Rectal smooth muscle tissue (tissue), 1 donor: ENCODE data around the gene DPEP2.
"Not testable (repeated sequence)": the region's sequence is repeated elsewhere in the genome, so short reads cannot be mapped to it uniquely, and the experiment has no call there.

Experiments used
- H3K27ac ChIP-seq: one replicate; pipeline ENCODE4 v1.7.0; 2013; ENCODE audit warnings: low read depth, low read length, inconsistent platforms
- H3K27me3 ChIP-seq: one replicate; pipeline ENCODE4 v1.7.0; 2013; ENCODE audit warnings: low read length; ENCODE audit not compliant: control insufficient read depth, insufficient read depth
- H3K36me3 ChIP-seq: one replicate; pipeline ENCODE4 v1.7.0; 2013; ENCODE audit warnings: low read length; ENCODE audit not compliant: control insufficient read depth, insufficient read depth
- H3K4me1 ChIP-seq: one replicate; pipeline ENCODE4 v1.7.0; 2013; ENCODE audit warnings: low read length; ENCODE audit not compliant: control insufficient read depth, insufficient read depth
- H3K4me3 ChIP-seq: one replicate; pipeline ENCODE4 v1.7.0; 2013; ENCODE audit warnings: low read length
- H3K9ac ChIP-seq: one replicate; pipeline ENCODE4 v1.7.0; 2013; ENCODE audit warnings: low read length

Gene DPEP2

DNA sequence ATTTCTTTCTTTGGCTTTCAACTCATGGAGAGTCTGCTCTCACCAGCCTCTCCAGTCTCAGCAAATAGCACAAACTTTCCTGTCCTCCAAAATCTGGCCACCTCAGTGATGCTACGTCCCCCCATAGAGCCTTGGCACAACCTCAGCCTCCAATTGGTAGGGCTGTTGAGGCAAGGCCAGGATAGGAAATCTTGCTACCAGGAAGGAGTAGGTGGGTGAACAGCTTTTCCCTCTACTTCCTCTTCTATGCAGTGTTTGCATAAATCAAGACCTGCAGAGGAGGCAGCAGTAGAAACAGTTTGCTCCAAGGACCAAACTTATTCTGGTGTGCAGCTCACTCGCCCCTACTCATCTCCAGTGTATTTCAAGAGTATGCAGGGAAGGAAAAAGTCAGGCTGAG is 701 bp upstream of the DPEP2 start:
- H3K27me3 ChIP-seq = no peaks in the 10 kb centered on the region
- H3K36me3 ChIP-seq = no peaks in the 10 kb centered on the region
- H3K4me3 ChIP-seq = peak overlapping the region; percentile 13
- no peaks in the 10 kb centered on the region for H3K4me1 ChIP-seq
- H3K27ac ChIP-seq = no peak overlapping the region
- no peak overlapping the region for H3K9ac ChIP-seq

DNA sequence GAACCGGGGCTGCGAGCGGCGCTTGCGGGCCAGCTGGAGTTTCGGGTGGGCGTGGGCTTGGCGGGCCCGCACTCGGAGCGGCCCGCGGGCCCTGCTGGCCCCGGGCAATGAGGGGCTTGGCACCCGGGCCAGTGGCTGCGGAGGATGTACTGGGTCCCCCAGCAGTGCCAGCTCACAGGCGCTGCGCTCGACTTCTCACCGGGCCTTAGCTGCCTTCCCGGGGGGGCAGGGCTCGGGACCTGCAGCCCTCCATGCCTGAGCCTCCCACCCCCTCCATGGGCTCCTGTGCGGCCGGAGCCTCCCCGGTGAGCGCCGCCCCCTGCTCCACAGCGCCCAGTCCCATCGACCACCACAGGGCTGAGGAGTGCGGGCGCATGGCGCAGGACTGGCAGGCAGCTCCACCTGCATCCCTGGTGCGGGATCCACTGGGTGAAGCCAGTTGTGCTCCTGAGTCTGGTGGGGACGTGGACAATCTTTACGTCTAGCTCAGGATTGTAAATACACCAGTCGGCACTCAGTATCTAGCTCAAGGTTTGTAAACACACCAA is 979 bp downstream of the DPEP2 start:
- not testable (repeated sequence) for H3K4me1 ChIP-seq, H3K27me3 ChIP-seq, H3K36me3 ChIP-seq, H3K4me3 ChIP-seq, H3K9ac ChIP-seq, H3K27ac ChIP-seq

- H3K27me3 ChIP-seq = no peaks in the 10 kb centered on the region
- no peak overlapping the region for H3K9ac ChIP-seq
- H3K4me1 ChIP-seq = peaks cover 4% of the 10 kb centered on the region
- no peak overlapping the region for H3K27ac ChIP-seq
- no peaks in the 10 kb centered on the region for H3K36me3 ChIP-seq
- H3K4me3 ChIP-seq = no peak overlapping the region
These were observed 2.6 kb downstream of the DPEP2 start for GRCh38 chr16:67996666-67997065.

- Histone ChIP-seq H3K27me3 (no peaks in the 10 kb centered on the region), H3K4me1 (peaks cover 4% of the 10 kb centered on the region), H3K9ac (no peak overlapping the region), H3K27ac (no peak overlapping the region), H3K4me3 (no peak overlapping the region), H3K36me3 (no peaks in the 10 kb centered on the region)
These were observed 3.9 kb downstream of the DPEP2 start for GRCh38 chr16:67995423-67995822.

- H3K4me3 ChIP-seq, H3K4me1 ChIP-seq, H3K36me3 ChIP-seq, H3K9ac ChIP-seq, H3K27me3 ChIP-seq, H3K27ac ChIP-seq: not testable (repeated sequence)
These were observed 5.3 kb downstream of the DPEP2 start for GRCh38 chr16:67994040-67994408.

DNA sequence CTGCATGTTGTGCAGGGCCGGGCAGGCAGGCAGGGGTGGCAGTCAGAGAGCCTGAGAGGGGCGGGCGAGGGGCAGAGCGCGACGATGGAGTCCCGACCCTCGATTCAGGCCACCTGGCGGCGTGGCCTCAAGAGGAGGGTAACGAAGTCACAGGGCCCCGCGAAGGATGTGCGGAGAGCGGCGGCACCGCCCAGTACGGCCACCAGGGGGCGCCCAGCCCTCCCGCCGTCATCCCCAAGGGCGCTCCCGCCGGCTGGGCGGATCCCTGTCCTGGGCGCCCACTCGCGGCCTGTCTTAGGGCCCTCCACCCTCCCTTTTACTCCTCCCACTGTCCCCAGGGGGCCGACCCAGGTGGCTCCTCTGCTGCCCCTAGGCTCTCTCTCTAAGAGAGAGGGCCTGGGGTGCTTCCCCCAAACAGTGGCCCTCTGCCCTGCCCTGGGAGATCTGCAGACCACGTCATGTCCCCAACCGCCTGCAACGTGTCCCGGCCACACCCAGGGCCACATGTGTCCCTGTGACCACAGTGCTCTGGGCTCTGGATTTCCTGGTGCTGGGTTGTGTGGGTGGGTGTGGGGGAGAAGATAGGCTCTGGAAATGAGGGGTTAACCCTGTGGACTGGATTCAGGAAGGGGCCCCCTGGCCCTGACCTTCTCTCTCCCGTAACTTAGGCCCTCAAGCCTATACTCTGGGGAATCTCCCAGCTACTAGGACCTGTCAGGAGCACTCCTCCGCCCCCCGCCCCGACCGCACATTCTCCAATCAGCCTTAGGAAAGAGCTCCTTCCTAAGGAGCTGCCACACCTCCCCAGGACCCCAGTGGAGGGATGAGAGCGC is 5.9 kb downstream of the DPEP2 start:
- H3K4me3 ChIP-seq = peak overlapping the region; percentile 60
- H3K36me3 ChIP-seq = no peaks in the 10 kb centered on the region
- H3K4me1 ChIP-seq = peaks cover 4% of the 10 kb centered on the region
- H3K27ac ChIP-seq = peak overlapping the region; percentile 46
- peak overlapping the region; percentile 45 for H3K9ac ChIP-seq
- no peaks in the 10 kb centered on the region for H3K27me3 ChIP-seq

DNA sequence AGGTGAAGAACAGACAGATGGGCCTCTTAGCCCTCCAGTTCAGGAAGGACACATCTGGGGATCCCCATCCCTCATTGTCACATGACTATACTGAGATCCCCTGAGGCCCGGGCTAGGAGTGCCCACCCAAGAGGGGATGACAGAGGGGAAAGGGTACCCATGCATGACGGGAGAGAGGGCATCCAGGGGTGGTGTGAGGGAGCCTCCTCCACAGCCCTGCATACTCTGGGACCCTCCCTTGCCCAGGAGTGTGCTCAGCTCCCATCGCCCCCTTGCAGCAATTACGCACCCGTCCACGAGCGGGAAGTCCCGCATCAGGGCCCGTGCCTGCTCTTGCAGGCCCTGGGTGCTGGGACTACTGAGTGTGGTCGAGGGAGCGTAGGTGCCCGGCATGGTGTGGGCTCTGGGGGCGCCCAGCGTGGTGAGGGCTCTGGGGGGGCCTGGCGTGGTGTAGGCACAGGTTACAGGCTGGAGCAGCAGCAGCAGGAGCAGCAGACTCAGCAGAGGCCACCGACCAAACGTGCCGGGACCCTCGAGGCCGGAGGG is 6.5 kb downstream of the DPEP2 start:
- Histone ChIP-seq H3K9ac (no peak overlapping the region), H3K36me3 (no peaks in the 10 kb centered on the region), H3K4me1 (peaks cover 4% of the 10 kb centered on the region), H3K27me3 (no peaks in the 10 kb centered on the region), H3K27ac (no peak overlapping the region), H3K4me3 (peak overlapping the region; percentile 60)

GRCh38 chr16:67990018-67990386 is 9.3 kb downstream of the DPEP2 start:
- H3K9ac ChIP-seq = no peak overlapping the region
- H3K36me3 ChIP-seq = no peaks in the 10 kb centered on the region
- H3K27me3 ChIP-seq = no peaks in the 10 kb centered on the region
- H3K27ac ChIP-seq = no peak overlapping the region
- no peak overlapping the region for H3K4me3 ChIP-seq
- H3K4me1 ChIP-seq = peaks cover 4% of the 10 kb centered on the region

DNA sequence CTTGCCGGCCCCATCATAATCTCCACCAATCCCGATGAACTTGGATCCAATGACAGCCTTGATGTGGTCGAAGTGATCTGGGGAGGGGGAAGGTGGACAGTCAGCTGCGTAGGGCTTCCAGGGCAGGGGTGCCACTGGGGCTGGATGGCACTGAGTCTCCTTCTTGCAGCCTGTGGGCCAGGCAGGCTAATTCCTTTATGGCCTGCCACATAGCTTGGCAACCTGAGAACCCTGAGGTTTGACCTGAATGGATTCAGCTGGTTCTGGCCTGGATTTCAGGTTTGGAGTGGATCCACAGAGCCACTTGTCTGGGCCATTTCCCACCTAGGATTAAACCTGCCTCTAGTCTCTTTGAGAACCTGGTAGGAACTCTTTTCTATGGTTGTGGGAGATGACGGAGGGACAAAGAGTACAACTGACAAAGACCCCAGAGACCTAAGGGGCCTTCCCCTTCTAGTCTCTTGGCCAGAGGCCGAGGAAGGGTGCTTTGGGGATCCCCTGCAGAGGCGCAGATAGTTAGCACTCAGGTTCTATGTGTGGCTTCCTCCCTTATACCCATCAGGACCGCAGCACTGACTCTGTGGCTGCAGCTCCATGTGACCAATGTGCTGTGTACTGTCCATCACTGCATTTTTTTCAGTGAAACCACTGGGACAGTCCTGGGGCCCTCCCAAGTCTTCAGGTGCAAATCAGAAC is 9.8 kb downstream of the DPEP2 start:
- Histone ChIP-seq H3K36me3 (no peaks in the 10 kb centered on the region), H3K4me3 (no peak overlapping the region), H3K27ac (no peak overlapping the region), H3K4me1 (peaks cover 4% of the 10 kb centered on the region), H3K27me3 (no peaks in the 10 kb centered on the region), H3K9ac (no peak overlapping the region)

DNA sequence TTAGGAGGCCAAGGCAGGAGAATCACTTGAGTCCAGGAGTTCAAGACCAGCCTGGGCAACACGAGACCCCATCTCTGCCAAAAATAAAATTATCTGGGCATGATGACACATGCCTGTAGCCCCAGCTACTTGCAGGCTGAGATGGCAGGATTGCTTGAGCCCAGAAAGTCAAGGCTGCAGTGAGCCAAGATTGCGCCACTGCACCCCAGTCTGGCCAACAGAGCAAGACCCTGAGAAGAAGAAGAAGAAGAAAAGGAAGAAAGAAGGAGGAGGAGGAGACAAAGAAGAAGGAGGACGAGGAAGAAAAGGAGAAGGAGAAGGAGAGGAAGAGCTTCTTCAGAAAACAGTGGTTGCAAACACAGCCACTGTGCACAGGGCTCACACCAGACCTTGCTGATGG is 10.6 kb downstream of the DPEP2 start:
- Histone ChIP-seq H3K4me1 (peaks cover 4% of the 10 kb centered on the region), H3K9ac (no peak overlapping the region), H3K36me3 (no peaks in the 10 kb centered on the region), H3K27ac (no peak overlapping the region), H3K4me3 (no peak overlapping the region), H3K27me3 (no peaks in the 10 kb centered on the region)

DNA sequence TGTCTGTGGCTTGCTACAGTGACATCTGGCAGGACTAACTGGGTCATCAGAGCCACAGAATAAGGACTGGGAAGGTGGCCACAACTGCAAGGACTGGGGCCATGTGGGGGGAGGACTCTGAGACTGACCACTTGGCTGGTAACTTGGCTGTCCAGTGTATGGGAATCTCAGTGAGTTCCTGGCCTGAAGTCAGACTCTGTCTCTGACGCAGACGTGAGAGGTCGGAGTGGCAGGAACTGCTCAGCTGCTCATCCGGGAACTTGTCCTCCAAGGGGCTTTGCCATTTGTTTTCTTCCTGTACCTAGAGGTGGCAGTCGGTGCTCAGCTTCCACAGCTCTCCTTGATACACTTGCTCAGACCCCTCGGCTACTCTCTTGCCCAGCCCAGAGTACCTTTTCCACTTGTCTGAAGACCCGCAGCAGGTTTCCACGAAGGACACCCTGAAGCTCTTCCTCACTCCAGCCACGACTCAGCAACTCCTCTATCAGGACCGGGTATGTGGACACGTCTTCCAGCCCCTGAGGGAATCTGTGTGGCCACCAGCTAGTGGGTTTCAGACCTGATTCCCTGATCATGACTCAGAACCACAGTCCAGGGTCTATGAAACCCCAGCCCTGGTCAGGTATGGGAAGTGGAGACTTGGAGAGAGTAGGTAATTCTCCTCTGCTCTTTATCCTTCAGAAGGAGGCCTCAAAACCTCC is 11.7 kb downstream of the DPEP2 start:
- no peak overlapping the region for H3K27ac ChIP-seq
- no peaks in the 10 kb centered on the region for H3K27me3 ChIP-seq
- no peak overlapping the region for H3K9ac ChIP-seq
- H3K36me3 ChIP-seq = no peaks in the 10 kb centered on the region
- H3K4me1 ChIP-seq = no peaks in the 10 kb centered on the region
- no peak overlapping the region for H3K4me3 ChIP-seq

- Histone ChIP-seq H3K9ac (no peak overlapping the region), H3K27me3 (no peaks in the 10 kb centered on the region), H3K36me3 (no peaks in the 10 kb centered on the region), H3K27ac (no peak overlapping the region), H3K4me3 (no peak overlapping the region), H3K4me1 (no peaks in the 10 kb centered on the region)
These were observed 12.3 kb downstream of the DPEP2 start for GRCh38 chr16:67986949-67987348.
